GM20000 (cell line): Measurements from ENCODE around the gene CAT.

Experiments
- DNase-seq: peaks from one replicate; pipeline ENCODE4 v3.0.0; 2012; ENCODE audit warnings: low spot score
- CTCF ChIP-seq: IDR thresholded peaks from 2 replicates; pipeline ENCODE4 v1.5.1; 2012; ENCODE audit warnings: mild to moderate bottlenecking, control low read depth; ENCODE audit errors: extremely low read depth, missing control alignments

The CAT gene

GRCh38 chr11:34448223-34448994 lies 9.7 kb downstream of the CAT start:
- no peak for DNase-seq
- TF ChIP-seq CTCF: no peak

- peak; percentile 15 for DNase-seq
- TF ChIP-seq CTCF: no peak
Observed at GRCh38 chr11:34449013-34449412, 10.3 kb downstream of the CAT start.

- DNase-seq: no peak
- no peak for TF ChIP-seq CTCF
Observed at GRCh38 chr11:34451053-34451452, 12.3 kb downstream of the CAT start.

GRCh38 chr11:34454308-34455032 lies 15.7 kb downstream of the CAT start:
- no peak for DNase-seq
- no peak for TF ChIP-seq CTCF

GRCh38 chr11:34457607-34458006 lies 18.9 kb downstream of the CAT start:
- TF ChIP-seq CTCF: no peak
- DNase-seq: no peak

- no peak for DNase-seq
- no peak for TF ChIP-seq CTCF
Observed at GRCh38 chr11:34458525-34458924, 19.8 kb downstream of the CAT start.

- DNase-seq: no peak
- no peak for TF ChIP-seq CTCF
Observed at GRCh38 chr11:34459507-34460162, 20.9 kb downstream of the CAT start.
